ENCODE measurements around the gene CARD11. TPM values are rescaled to one million over a fixed set of nuclear protein-coding genes. Genes with fewer than 3 reads are reported as not detected.

The CARD11 gene
- total and polyA plus RNA-seq, 2 of the 4 experiments (the other 2 are of a cell fraction): 0.18 to 0.26 TPM

- ATAC-seq (ENCODE audit: low read depth) (no peak), DNase-seq (no peak)
- H3K14ac ChIP-seq (replicated peaks; ENCODE audit: low read depth, low read length): no peak overlapping the region
- H2AK5ac ChIP-seq (ENCODE audit: low read depth, low read length): no peak overlapping the region
- in situ Hi-C loops (cut with MboI; ENCODE audit: low sequenced_read_pairs): no loop called here
- no peaks in the 10 kb centered on the region for H3K9me1 ChIP-seq (ENCODE audit: insufficient read depth, low read length)
- H2BK15ac ChIP-seq (ENCODE audit: low read depth, low read length): no peak overlapping the region
- CTCF ChIA-PET: no interaction called here
- no peaks in the 10 kb centered on the region; the same call in 1 of the 2 replicates for H3K27me3 ChIP-seq (ENCODE audit: control insufficient read depth, insufficient read depth, low read length)
- no peak overlapping the region for H3K9ac ChIP-seq (ENCODE audit: low read depth, low read length)
- no peaks in the 10 kb centered on the region for H4K20me1 ChIP-seq (ENCODE audit: insufficient read depth, low read length)
- no peak overlapping the region for H3K4me3 ChIP-seq (ENCODE audit: insufficient read depth, low read depth, low read length)
- BruUV-seq (replicated peaks): no TSS peak
- no peak overlapping the region for H3K23ac ChIP-seq (ENCODE audit: low read depth, low read length)
- no peak overlapping the region for H4K91ac ChIP-seq (ENCODE audit: insufficient read depth, low read depth, low read length)
- H4K5ac ChIP-seq (ENCODE audit: low read depth, low read length): no peak overlapping the region
- no peak for TF ChIP-seq MAZ (IDR thresholded peaks at IDR 0.05; ENCODE audit: borderline replicate concordance, low read depth, low read length)
- TF ChIP-seq, protein P1, sequence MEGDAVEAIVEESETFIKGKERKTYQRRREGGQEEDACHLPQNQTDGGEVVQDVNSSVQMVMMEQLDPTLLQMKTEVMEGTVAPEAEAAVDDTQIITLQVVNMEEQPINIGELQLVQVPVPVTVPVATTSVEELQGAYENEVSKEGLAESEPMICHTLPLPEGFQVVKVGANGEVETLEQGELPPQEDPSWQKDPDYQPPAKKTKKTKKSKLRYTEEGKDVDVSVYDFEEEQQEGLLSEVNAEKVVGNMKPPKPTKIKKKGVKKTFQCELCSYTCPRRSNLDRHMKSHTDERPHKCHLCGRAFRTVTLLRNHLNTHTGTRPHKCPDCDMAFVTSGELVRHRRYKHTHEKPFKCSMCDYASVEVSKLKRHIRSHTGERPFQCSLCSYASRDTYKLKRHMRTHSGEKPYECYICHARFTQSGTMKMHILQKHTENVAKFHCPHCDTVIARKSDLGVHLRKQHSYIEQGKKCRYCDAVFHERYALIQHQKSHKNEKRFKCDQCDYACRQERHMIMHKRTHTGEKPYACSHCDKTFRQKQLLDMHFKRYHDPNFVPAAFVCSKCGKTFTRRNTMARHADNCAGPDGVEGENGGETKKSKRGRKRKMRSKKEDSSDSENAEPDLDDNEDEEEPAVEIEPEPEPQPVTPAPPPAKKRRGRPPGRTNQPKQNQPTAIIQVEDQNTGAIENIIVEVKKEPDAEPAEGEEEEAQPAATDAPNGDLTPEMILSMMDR (conservative IDR thresholded peaks at IDR 0.05; ENCODE audit: low read depth, low read length): no peak
- TF ChIP-seq MXI1 (IDR thresholded peaks at IDR 0.05; ENCODE audit: borderline replicate concordance, low read depth, low read length): no peak
- no peak overlapping the region for H4K8ac ChIP-seq (ENCODE audit: low read depth in 2 of 2, low read length in 2 of 2)
- H3K79me1 ChIP-seq (ENCODE audit: low read depth in 1 of 2, low read length in 2 of 2): no peaks in the 10 kb centered on the region
- H3K4me1 ChIP-seq (ENCODE audit: control insufficient read depth, insufficient read depth, low read length): no peaks in the 10 kb centered on the region
- H2BK120ac ChIP-seq (ENCODE audit: low read depth, low read length): no peak overlapping the region
- H3K18ac ChIP-seq (ENCODE audit: low read depth, low read length): no peak overlapping the region
- H2BK5ac ChIP-seq (ENCODE audit: low read depth, low read length, poor library complexity, severe bottlenecking): no peak overlapping the region
- no peak overlapping the region for H3K27ac ChIP-seq (ENCODE audit: insufficient read depth, low read length)
- no peak overlapping the region for H3K4me2 ChIP-seq (ENCODE audit: low read depth, low read length)
- no peak overlapping the region for H3K4ac ChIP-seq (ENCODE audit: low read depth, low read length)
- intact Hi-C loops (cut with micrococcal nuclease): no loop called here
- H3K36me3 ChIP-seq (ENCODE audit: control insufficient read depth, insufficient read depth, low read length): no peaks in the 10 kb centered on the region
- no peak overlapping the region for H3K56ac ChIP-seq (ENCODE audit: extremely low read depth, insufficient read depth, low read length)
- H3K9me3 ChIP-seq (ENCODE audit: control insufficient read depth, insufficient read depth, low read length): no peaks in the 10 kb centered on the region
- H2AFZ ChIP-seq (replicated peaks; ENCODE audit: low read length, poor library complexity): no peak overlapping the region
- 68% methylated on average over 6 of the region's 11 CpGs; no CpG with 5 or more reads in 1 of the 2 experiments for WGBS, 2 experiments (ENCODE audit: extremely low coverage in 2 of 2, insufficient read length in 1 of 2)
- H2AK9ac ChIP-seq (replicated peaks; ENCODE audit: low read depth, low read length, poor library complexity): no peak overlapping the region
- POLR2A ChIA-PET (ENCODE audit: unreplicated experiment): no interaction called here
- H2BK20ac ChIP-seq (ENCODE audit: low read depth, low read length): no peak overlapping the region
- dilution Hi-C loops (cut with HindIII; ENCODE audit: low sequenced_read_pairs, unreplicated experiment): no loop called here
Observed at GRCh38 chr7:2954433-2954853, 89.2 kb downstream of the CARD11 start.

All from IMR-90 (cell line).